MCF 10A (cell line): ENCODE data around the gene PRPF6. TPM values are rescaled to one million over a fixed set of nuclear protein-coding genes. Genes with fewer than 3 reads are reported as not detected.

Source experiments
- BruUV-seq: library from RNA; stranded (reverse); fragments of 400-500 nt; replicated peaks from 2 replicates; lab custom pipeline; 2021; lab: Mats Ljungman, UMichigan
- CTCF ChIA-PET: fragments of 300-600 bp; sonication (Branson Sonifier 250); formaldehyde crosslinking; extraction: SDS; loops from one replicate; lab custom pipeline; 2021; ENCODE audit warnings: antibody characterized with exemption, inconsistent platforms; lab: Yijun Ruan, JAX
- POLR2A ChIA-PET: fragments of 300-600, 350-650 bp; sonication (Branson Sonifier 250); formaldehyde crosslinking; extraction: SDS; loops from one replicate; lab custom pipeline; 2020; ENCODE audit warnings: antibody characterized with exemption, inconsistent platforms; lab: Yijun Ruan, JAX
- DNase-seq: peaks from one replicate; pipeline ENCODE4 v3.0.0-alpha.2; 2018; ENCODE audit not compliant: unreplicated experiment
- H3K27ac Mint-ChIP-seq: one replicate; pipeline ENCODE4 v1.8.0; 2022; ENCODE audit warnings: mild to moderate bottlenecking, low read depth, mixed read lengths; ENCODE audit not compliant: unreplicated experiment
- H3K27me3 Mint-ChIP-seq: one replicate; pipeline ENCODE4 v1.8.0; 2022; ENCODE audit warnings: mixed read lengths; ENCODE audit not compliant: insufficient read depth, unreplicated experiment
- H3K36me3 Mint-ChIP-seq: one replicate; pipeline ENCODE4 v1.8.0; 2022; ENCODE audit warnings: mild to moderate bottlenecking, moderate library complexity, mixed read lengths; ENCODE audit not compliant: insufficient read depth, unreplicated experiment
- H3K4me1 Mint-ChIP-seq: one replicate; pipeline ENCODE4 v1.8.0; 2022; ENCODE audit warnings: mixed read lengths; ENCODE audit not compliant: insufficient read depth, unreplicated experiment
- H3K4me3 Mint-ChIP-seq: one replicate; pipeline ENCODE4 v1.8.0; 2022; ENCODE audit warnings: mild to moderate bottlenecking, moderate library complexity, mixed read lengths; ENCODE audit not compliant: unreplicated experiment
- H3K9me3 Mint-ChIP-seq: one replicate; pipeline ENCODE4 v1.8.0; 2022; ENCODE audit warnings: mixed read lengths; ENCODE audit not compliant: unreplicated experiment
- intact Hi-C: fragments of 100-400 bp; cut with micrococcal nuclease; formaldehyde crosslinking; loops from 2 replicates; pipeline ENCODE4 v1.14.1; 2022
- total RNA-seq: library from RNA; stranded (reverse); gene quantifications from 2 replicates; pipeline ENCODE4 v1.2.3, GENCODE V29; 2022
- TF ChIP-seq, protein P1 (sequence below): fragments of 200-600 bp; IDR thresholded peaks from one replicate; pipeline ENCODE4 v1.8.0; 2022; ENCODE audit warnings: antibody characterized with exemption, mild to moderate bottlenecking; ENCODE audit not compliant: unreplicated experiment

Gene PRPF6
- total RNA-seq, 1 experiment from 2014 or later, result 70.9 TPM

GRCh38 chr20:64030371-64031134, 49.6 kb downstream of the PRPF6 start:
- POLR2A ChIA-PET, result interaction anchor here (0.5 to 1.1 kb wide), 4 partner anchors 8 to 129 kb away, joined by 3 to 4 read pairs (median 3); no protein-coding TSS in a partner anchor
- H3K27me3 Mint-ChIP-seq, result no peaks in the 10 kb centered on the region
- H3K36me3 Mint-ChIP-seq, result peaks cover 90% of the 10 kb centered on the region

GRCh38 chr20:64031822-64032314, 50.9 kb downstream of the PRPF6 start:
- ChIA-PET POLR2A (interaction anchor here (1.1 kb wide), 1 partner anchor 9 kb away, joined by 3 read pairs; no protein-coding TSS in a partner anchor), CTCF (interaction anchor here (1.0 kb wide), 1 partner anchor 89 kb away, joined by 4 read pairs; no protein-coding TSS in a partner anchor)
- no peaks in the 10 kb centered on the region for H3K27me3 Mint-ChIP-seq
- DNase-seq, result no peak
- H3K9me3 Mint-ChIP-seq, result no peaks in the 10 kb centered on the region
- H3K36me3 Mint-ChIP-seq, result peaks cover 82% of the 10 kb centered on the region
- BruUV-seq, result no TSS peak
- no peaks in the 10 kb centered on the region for H3K4me1 Mint-ChIP-seq
- H3K27ac Mint-ChIP-seq, result no peak overlapping the region
- intact Hi-C loops, result no loop called here
- no peak overlapping the region for H3K4me3 Mint-ChIP-seq
- TF ChIP-seq, protein P1, sequence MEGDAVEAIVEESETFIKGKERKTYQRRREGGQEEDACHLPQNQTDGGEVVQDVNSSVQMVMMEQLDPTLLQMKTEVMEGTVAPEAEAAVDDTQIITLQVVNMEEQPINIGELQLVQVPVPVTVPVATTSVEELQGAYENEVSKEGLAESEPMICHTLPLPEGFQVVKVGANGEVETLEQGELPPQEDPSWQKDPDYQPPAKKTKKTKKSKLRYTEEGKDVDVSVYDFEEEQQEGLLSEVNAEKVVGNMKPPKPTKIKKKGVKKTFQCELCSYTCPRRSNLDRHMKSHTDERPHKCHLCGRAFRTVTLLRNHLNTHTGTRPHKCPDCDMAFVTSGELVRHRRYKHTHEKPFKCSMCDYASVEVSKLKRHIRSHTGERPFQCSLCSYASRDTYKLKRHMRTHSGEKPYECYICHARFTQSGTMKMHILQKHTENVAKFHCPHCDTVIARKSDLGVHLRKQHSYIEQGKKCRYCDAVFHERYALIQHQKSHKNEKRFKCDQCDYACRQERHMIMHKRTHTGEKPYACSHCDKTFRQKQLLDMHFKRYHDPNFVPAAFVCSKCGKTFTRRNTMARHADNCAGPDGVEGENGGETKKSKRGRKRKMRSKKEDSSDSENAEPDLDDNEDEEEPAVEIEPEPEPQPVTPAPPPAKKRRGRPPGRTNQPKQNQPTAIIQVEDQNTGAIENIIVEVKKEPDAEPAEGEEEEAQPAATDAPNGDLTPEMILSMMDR, result no peak

More at GRCh38 chr20:64030371-64031134, 49.6 kb downstream of the PRPF6 start:
- CTCF ChIA-PET, result interaction anchor here (1.2 kb wide), 1 partner anchor 9 kb away, joined by 10 read pairs; no protein-coding TSS in a partner anchor
- no peaks in the 10 kb centered on the region for H3K9me3 Mint-ChIP-seq
- no peak overlapping the region for H3K27ac Mint-ChIP-seq
- TF ChIP-seq, protein P1, result no peak
- BruUV-seq, result no TSS peak
- no peak for DNase-seq
- intact Hi-C loops, result no loop called here
- no peak overlapping the region for H3K4me3 Mint-ChIP-seq
- no peaks in the 10 kb centered on the region for H3K4me1 Mint-ChIP-seq

- Mint-ChIP-seq H3K4me3 (no peak overlapping the region), H3K4me1 (no peaks in the 10 kb centered on the region), H3K27me3 (no peaks in the 10 kb centered on the region), H3K27ac (no peak overlapping the region), H3K36me3 (peaks cover 72% of the 10 kb centered on the region), H3K9me3 (no peaks in the 10 kb centered on the region)
- TF ChIP-seq, protein P1, result no peak
- ChIA-PET POLR2A (interaction anchor here (0.6 to 1.5 kb wide), 5 partner anchors 30 to 250 kb away, joined by 3 to 6 read pairs (median 4); partner anchors contain the start of genes PRPF6 and TCEA2), CTCF (interaction anchor here (0.6 to 1.2 kb wide), 4 partner anchors 25 to 772 kb away, joined by 3 to 5 read pairs (median 3); no protein-coding TSS in a partner anchor)
- DNase-seq, result no peak
- intact Hi-C loops, result no loop called here
- BruUV-seq, result no TSS peak
These were observed 52.0 kb downstream of the PRPF6 start for GRCh38 chr20:64032706-64033624.
